Mesendoderm (in vitro differentiated cells): ENCODE measurements around the gene R3HDM1.

Source experiments
- DNase-seq: peaks from one replicate; pipeline ENCODE4 v3.0.0; 2013
- H2AK5ac ChIP-seq: 2 replicates; pipeline ENCODE4 v1.6.1; 2013; ENCODE audit warnings: low read length, inconsistent platforms
- H2BK120ac ChIP-seq: 2 replicates; pipeline ENCODE4 v1.6.1; 2013; ENCODE audit warnings: low read depth, mild to moderate bottlenecking, low read length, moderate library complexity, mixed read lengths
- H2BK15ac ChIP-seq: replicated peaks from 2 replicates; pipeline ENCODE4 v1.6.1; 2013; ENCODE audit warnings: low read depth, mild to moderate bottlenecking, moderate library complexity
- H2BK5ac ChIP-seq: 2 replicates; pipeline ENCODE4 v1.6.1; 2013; ENCODE audit warnings: low read length, inconsistent platforms
- H3K18ac ChIP-seq: 2 replicates; pipeline ENCODE4 v1.6.1; 2013; ENCODE audit warnings: mild to moderate bottlenecking, low read length, mixed read lengths
- H3K23ac ChIP-seq: one replicate; pipeline ENCODE4 v1.6.1; 2013; ENCODE audit warnings: low read length
- H3K27ac ChIP-seq: 2 replicates; pipeline ENCODE4 v1.5.1; 2013; ENCODE audit warnings: low read depth, mild to moderate bottlenecking, inconsistent platforms, low read length, moderate library complexity
- H3K27me3 ChIP-seq: 2 replicates; pipeline ENCODE4 v1.6.1; 2013; ENCODE audit warnings: low read length, control low read depth, mild to moderate bottlenecking, inconsistent platforms; ENCODE audit not compliant: insufficient read depth, poor library complexity
- H3K36me3 ChIP-seq: 2 replicates; pipeline ENCODE4 v1.6.1; 2013; ENCODE audit warnings: low read length, inconsistent platforms; ENCODE audit not compliant: control insufficient read depth, insufficient read depth
- H3K4ac ChIP-seq: one replicate; pipeline ENCODE4 v1.6.1; 2013; ENCODE audit warnings: low read depth, mild to moderate bottlenecking, low read length, moderate library complexity
- H3K4me1 ChIP-seq: 2 replicates; pipeline ENCODE4 v1.6.1; 2013; ENCODE audit warnings: low read depth, low read length, inconsistent platforms; ENCODE audit not compliant: control insufficient read depth
- H3K4me2 ChIP-seq: 2 replicates; pipeline ENCODE4 v1.6.1; 2013; ENCODE audit warnings: low read length
- H3K4me3 ChIP-seq: 2 replicates; pipeline ENCODE4 v1.5.1; 2013; ENCODE audit warnings: mild to moderate bottlenecking, low read length
- H3K56ac ChIP-seq: one replicate; pipeline ENCODE4 v1.6.1; 2013; ENCODE audit warnings: low read length
- H3K79me1 ChIP-seq: 2 replicates; pipeline ENCODE4 v1.6.1; 2013; ENCODE audit warnings: low read length, inconsistent platforms
- H3K79me2 ChIP-seq: 2 replicates; pipeline ENCODE4 v1.6.1; 2013; ENCODE audit warnings: mild to moderate bottlenecking, low read length; ENCODE audit not compliant: control insufficient read depth, insufficient read depth
- H3K9ac ChIP-seq: 2 replicates; pipeline ENCODE4 v1.6.1; 2013; ENCODE audit warnings: low read length, inconsistent platforms
- H4K5ac ChIP-seq: one replicate; pipeline ENCODE4 v1.6.1; 2013; ENCODE audit warnings: low read length
- H4K8ac ChIP-seq: one replicate; pipeline ENCODE4 v1.6.1; 2013; ENCODE audit warnings: low read depth, mild to moderate bottlenecking, control low read depth, low read length, moderate library complexity
- WGBS: extraction: QIAGEN DNeasy Blood & Tissue Kit; methylation state at CpG from one replicate; pipeline ENCODE4 v1.1.7; 2013; ENCODE audit warnings: low lambda C conversion rate, missing lambda C conversion rate; ENCODE audit not compliant: insufficient coverage; ENCODE audit errors: extremely low coverage; 5-methylcytosine and 5-hydroxymethylcytosine counted together

R3HDM1 gene

DNA sequence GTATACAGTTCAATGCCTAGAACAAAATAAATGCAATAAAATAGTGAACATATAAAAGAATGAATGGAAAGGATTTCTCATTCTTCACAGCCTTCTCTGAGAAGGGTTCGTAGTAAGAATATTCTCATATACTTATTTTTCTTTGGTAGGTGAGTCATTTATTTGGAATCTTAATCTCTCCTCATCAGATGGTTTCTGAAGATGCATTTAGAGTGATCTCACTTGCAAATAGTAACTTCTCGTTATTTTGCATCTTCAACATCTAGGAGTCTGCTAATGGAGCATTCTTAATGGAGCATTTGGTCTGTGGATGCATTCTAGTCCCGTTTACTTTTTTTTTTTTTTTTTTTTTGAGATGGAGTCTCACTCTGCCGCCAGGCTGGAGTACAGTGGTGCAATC lies 214.3 kb downstream of the R3HDM1 start:
- Histone ChIP-seq H2BK15ac (no peak overlapping the region), H2BK5ac (no peak overlapping the region), H4K8ac (no peak overlapping the region), H3K79me2 (peaks cover 34% of the 10 kb centered on the region), H3K79me1 (peaks cover 11% of the 10 kb centered on the region), H3K4me3 (no peak overlapping the region), H3K36me3 (no peaks in the 10 kb centered on the region), H4K5ac (no peak overlapping the region), H3K4ac (no peak overlapping the region), H3K9ac (no peak overlapping the region), H3K27me3 (no peaks in the 10 kb centered on the region), H3K18ac (no peak overlapping the region), H3K27ac (no peak overlapping the region), H2AK5ac (no peak overlapping the region), H3K4me1 (no peaks in the 10 kb centered on the region), H2BK120ac (no peak overlapping the region), H3K23ac (no peak overlapping the region), H3K4me2 (no peak overlapping the region), H3K56ac (no peak overlapping the region)
- WGBS, result no CpG with 5 or more reads among the region's 4 CpGs
- peak; percentile 22 for DNase-seq

DNA sequence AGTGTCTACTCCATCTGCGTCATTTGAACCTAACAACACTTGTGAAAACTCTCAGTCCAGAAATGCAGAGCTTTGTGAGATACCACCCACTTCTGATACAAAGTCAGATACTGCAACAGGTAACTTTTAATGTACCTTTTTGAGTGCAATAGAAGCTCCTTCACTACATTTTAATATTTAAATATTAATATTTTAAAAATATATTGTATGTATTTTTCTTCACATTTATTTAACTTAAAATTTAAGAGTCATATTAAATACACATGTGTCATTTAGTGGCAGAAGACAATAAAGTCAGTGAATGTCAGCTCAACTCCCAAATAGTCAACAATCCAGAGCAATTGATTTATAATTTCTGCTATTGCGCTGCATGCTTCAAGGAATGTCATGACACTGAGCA lies 224.3 kb downstream of the R3HDM1 start:
- Histone ChIP-seq H4K5ac (no peak overlapping the region), H2BK120ac (no peak overlapping the region)
- WGBS, result no CpG with 5 or more reads among the region's 2 CpGs

DNA sequence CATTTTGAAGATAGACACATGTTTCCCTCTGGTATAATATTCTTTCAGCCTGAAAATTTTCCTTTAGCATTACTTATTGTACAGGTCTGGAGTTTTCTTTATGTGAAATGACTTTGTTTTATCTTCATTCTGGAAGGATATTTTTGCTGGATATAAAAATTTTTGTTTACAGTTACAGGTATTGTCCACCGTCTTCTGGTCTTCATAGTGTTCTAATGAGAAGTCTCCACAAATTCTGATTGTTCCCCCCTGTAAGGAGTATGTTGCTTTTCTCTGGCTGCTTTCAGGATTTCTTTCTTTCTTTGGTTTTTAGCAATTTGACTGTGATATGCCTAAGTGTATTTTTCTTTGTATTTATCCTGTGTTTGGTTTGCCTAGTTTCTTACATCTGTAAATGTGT lies 225.4 kb downstream of the R3HDM1 start:
- Histone ChIP-seq H3K23ac (no peak overlapping the region), H3K4me2 (no peak overlapping the region), H3K27me3 (no peaks in the 10 kb centered on the region), H3K27ac (no peak overlapping the region), H3K4me3 (no peak overlapping the region), H2BK120ac (no peak overlapping the region), H3K9ac (no peak overlapping the region), H3K4me1 (no peaks in the 10 kb centered on the region), H3K4ac (no peak overlapping the region), H3K79me2 (no peaks in the 10 kb centered on the region), H3K56ac (no peak overlapping the region), H2AK5ac (no peak overlapping the region), H2BK5ac (no peak overlapping the region), H2BK15ac (no peak overlapping the region), H4K5ac (no peak overlapping the region), H3K79me1 (no peaks in the 10 kb centered on the region), H4K8ac (no peak overlapping the region), H3K36me3 (peaks cover 3% of the 10 kb centered on the region), H3K18ac (no peak overlapping the region)
- DNase-seq, result no peak
- WGBS, result no CpG with 5 or more reads among the region's 1 CpG

More for the DNA sequence above, 224.3 kb downstream of the R3HDM1 start:
- no peak overlapping the region for H3K27ac ChIP-seq
- H3K56ac ChIP-seq, result no peak overlapping the region
- H2BK5ac ChIP-seq, result no peak overlapping the region
- H3K36me3 ChIP-seq, result peaks cover 3% of the 10 kb centered on the region
- no peak overlapping the region for H3K4me3 ChIP-seq
- H3K79me2 ChIP-seq, result no peaks in the 10 kb centered on the region
- H2AK5ac ChIP-seq, result no peak overlapping the region
- no peak for DNase-seq
- no peak overlapping the region for H3K4me2 ChIP-seq
- H3K27me3 ChIP-seq, result no peaks in the 10 kb centered on the region
- no peaks in the 10 kb centered on the region for H3K4me1 ChIP-seq
- no peak overlapping the region for H3K4ac ChIP-seq
- H4K8ac ChIP-seq, result no peak overlapping the region
- no peak overlapping the region for H3K23ac ChIP-seq
- H3K79me1 ChIP-seq, result no peaks in the 10 kb centered on the region
- H3K9ac ChIP-seq, result no peak overlapping the region
- H3K18ac ChIP-seq, result no peak overlapping the region
- no peak overlapping the region for H2BK15ac ChIP-seq

DNA sequence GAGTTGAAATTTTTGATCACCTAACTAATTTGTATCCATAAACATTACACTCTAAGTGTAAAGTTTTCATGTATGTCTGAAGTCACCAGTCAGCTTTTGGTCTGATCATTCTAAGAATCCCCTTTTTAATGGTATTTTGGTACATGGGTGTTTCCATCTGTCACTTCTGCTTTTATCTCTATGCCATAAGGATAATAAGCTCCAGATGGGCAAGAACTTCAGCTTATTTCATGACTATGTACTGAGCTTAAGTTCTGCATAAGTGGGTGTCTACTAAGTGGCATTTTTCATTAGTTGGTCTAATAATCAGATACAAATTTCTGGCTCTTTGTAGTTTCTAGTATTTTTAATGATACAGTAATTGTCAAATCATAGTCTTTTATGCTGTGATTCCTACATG lies 230.7 kb downstream of the R3HDM1 start:
- Histone ChIP-seq H3K36me3 (peaks cover 3% of the 10 kb centered on the region), H3K9ac (no peak overlapping the region), H3K23ac (no peak overlapping the region)

DNA sequence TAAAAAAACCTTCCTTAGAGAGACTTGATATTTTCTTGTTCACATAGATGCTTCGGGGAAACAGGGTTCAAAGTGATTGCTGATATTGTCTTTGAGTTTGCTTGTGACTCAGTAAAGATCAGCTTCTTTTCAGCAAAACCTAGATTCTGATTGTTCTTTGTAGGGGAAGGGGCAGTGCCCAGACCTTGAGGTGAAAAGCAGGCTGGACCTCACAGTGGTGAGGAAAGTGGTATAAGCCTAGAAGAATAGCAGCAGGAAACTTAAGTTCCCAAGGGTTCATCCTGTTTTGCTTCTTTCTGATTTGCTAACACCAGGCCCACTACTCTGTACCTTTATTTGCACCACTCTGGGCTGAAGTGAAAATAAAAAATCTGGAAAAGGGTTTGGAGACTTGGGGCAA lies 231.2 kb downstream of the R3HDM1 start:
- no peaks in the 10 kb centered on the region for H3K79me2 ChIP-seq
- H2AK5ac ChIP-seq, result no peak overlapping the region
- no CpG with 5 or more reads among the region's 1 CpG for WGBS
- H4K8ac ChIP-seq, result no peak overlapping the region
- no peak overlapping the region for H3K4ac ChIP-seq
- H3K9ac ChIP-seq, result no peak overlapping the region
- H3K56ac ChIP-seq, result no peak overlapping the region
- H4K5ac ChIP-seq, result no peak overlapping the region
- no peak overlapping the region for H2BK5ac ChIP-seq
- no peak overlapping the region for H3K4me3 ChIP-seq
- DNase-seq, result no peak
- no peak overlapping the region for H3K23ac ChIP-seq
- no peak overlapping the region for H2BK120ac ChIP-seq
- H2BK15ac ChIP-seq, result no peak overlapping the region
- H3K79me1 ChIP-seq, result peaks cover 2% of the 10 kb centered on the region
- no peaks in the 10 kb centered on the region for H3K4me1 ChIP-seq
- H3K4me2 ChIP-seq, result no peak overlapping the region
- peaks cover 4% of the 10 kb centered on the region for H3K36me3 ChIP-seq
- H3K27ac ChIP-seq, result no peak overlapping the region
- no peak overlapping the region for H3K18ac ChIP-seq
- no peaks in the 10 kb centered on the region for H3K27me3 ChIP-seq

More for the DNA sequence above, 230.7 kb downstream of the R3HDM1 start:
- Histone ChIP-seq H3K18ac (no peak overlapping the region), H2BK15ac (no peak overlapping the region), H3K4me2 (no peak overlapping the region), H4K8ac (no peak overlapping the region), H2AK5ac (no peak overlapping the region), H3K4ac (no peak overlapping the region), H3K27ac (no peak overlapping the region), H4K5ac (no peak overlapping the region), H3K56ac (no peak overlapping the region), H3K79me1 (peaks cover 2% of the 10 kb centered on the region), H2BK120ac (no peak overlapping the region), H3K4me1 (no peaks in the 10 kb centered on the region), H2BK5ac (no peak overlapping the region), H3K79me2 (no peaks in the 10 kb centered on the region), H3K4me3 (no peak overlapping the region), H3K27me3 (no peaks in the 10 kb centered on the region)
- DNase-seq, result no peak

DNA sequence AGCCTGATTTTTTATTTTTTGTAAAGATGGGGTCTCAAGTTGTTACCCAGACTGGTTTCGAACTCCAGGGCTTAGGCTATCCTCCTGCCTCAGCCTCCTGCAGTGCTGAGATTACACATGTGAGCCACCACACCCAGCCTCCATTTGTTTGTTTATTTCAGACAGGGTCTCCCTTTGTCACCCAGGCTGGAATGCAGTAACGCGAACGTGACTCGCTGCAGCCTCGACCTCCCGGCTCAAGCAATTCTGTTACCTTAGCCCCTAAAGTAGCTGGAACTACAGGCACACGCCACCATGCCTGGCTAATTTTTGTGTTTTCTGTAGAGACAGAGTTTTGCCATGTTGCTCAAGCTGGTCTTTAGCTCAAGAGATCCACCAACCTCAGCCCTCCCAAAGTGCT lies 237.6 kb downstream of the R3HDM1 start:
- peak; percentile 50 for DNase-seq
- H3K79me1 ChIP-seq, result no peaks in the 10 kb centered on the region
- H3K4me3 ChIP-seq, result no peak overlapping the region
- no peak overlapping the region for H3K4me2 ChIP-seq
- H3K79me2 ChIP-seq, result no peaks in the 10 kb centered on the region
- H3K36me3 ChIP-seq, result peaks cover 7% of the 10 kb centered on the region
- H2BK5ac ChIP-seq, result no peak overlapping the region
- H3K23ac ChIP-seq, result no peak overlapping the region
- H3K4ac ChIP-seq, result no peak overlapping the region
- no peaks in the 10 kb centered on the region for H3K27me3 ChIP-seq
- no peak overlapping the region for H3K56ac ChIP-seq
- H2AK5ac ChIP-seq, result no peak overlapping the region
- H3K9ac ChIP-seq, result no peak overlapping the region
- no peak overlapping the region for H2BK15ac ChIP-seq
- H4K5ac ChIP-seq, result no peak overlapping the region
- no peak overlapping the region for H2BK120ac ChIP-seq
- H3K18ac ChIP-seq, result no peak overlapping the region
- WGBS, result no CpG with 5 or more reads among the region's 8 CpGs
- H3K4me1 ChIP-seq, result no peaks in the 10 kb centered on the region
- no peak overlapping the region for H3K27ac ChIP-seq
- H4K8ac ChIP-seq, result no peak overlapping the region
